GM19035 (cell line): ENCODE results near the gene PARD3.
"Not testable (repeated sequence)": the region's sequence is repeated elsewhere in the genome, so short reads cannot be mapped to it uniquely, and the experiment has no call there.

ENCODE experiments used
- ATAC-seq: cut with Tn5 transposase; IDR thresholded peaks from one replicate; pipeline ENCODE4 v1.9.1; 2021; ENCODE audit not compliant: unreplicated experiment

PARD3 gene

DNA sequence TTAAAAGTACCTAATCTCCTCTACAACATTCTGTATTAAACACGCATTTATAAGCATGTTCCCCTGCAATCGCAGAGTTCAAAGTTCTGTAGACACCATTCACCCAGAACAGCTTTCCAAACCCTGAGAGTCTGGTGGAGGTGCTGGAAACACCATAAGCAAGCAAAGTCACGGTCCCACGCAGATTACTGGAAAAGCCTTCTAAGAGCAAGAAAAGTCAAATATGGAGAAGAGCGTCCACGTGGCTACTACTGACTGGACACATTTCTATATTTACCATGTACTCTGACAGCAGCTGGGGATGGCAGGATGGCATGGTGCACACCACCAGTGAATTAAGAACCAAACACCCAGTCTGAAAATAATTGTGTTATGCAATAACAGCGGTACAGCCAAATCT, 97.7 kb downstream of the PARD3 start:
- ATAC-seq: no peak

DNA sequence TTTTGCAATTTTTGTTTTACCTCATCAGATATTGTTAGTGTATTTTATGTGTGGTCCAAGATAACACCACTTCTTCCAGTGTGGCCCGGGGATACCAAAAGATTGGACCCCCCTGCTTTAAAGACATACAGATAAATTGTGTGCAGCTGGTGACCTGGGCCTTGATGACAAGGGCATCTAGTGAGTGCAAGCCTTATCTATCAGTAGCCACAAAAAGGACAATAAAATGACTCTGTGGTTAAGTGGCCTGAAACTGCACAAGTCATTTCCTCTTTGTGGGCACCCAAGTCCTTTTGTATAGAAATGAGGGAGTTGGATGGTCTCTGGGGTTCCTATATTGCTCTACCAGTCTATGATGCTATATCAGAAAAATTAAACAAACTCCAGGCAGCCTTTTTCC, 98.1 kb downstream of the PARD3 start:
- no peak for ATAC-seq

DNA sequence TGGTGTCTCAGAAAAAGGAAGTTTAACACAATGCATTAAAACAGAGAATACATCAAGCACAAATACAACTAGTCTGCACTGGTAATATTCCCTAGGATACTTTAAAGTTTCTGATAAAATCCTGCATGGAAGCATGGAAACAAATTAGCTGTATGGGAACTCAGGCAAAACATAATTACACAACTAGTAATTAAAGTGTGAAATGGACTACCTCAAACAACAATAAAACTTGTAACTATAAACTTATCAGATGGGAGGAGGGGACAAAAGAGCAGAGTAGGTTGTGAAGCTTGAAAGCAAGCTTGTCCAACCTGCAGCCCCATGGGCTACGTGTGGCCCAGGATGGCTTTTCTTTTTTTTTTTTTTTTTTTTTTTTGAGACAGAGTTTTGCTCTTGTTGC, 98.9 kb downstream of the PARD3 start:
- no peak for ATAC-seq

DNA sequence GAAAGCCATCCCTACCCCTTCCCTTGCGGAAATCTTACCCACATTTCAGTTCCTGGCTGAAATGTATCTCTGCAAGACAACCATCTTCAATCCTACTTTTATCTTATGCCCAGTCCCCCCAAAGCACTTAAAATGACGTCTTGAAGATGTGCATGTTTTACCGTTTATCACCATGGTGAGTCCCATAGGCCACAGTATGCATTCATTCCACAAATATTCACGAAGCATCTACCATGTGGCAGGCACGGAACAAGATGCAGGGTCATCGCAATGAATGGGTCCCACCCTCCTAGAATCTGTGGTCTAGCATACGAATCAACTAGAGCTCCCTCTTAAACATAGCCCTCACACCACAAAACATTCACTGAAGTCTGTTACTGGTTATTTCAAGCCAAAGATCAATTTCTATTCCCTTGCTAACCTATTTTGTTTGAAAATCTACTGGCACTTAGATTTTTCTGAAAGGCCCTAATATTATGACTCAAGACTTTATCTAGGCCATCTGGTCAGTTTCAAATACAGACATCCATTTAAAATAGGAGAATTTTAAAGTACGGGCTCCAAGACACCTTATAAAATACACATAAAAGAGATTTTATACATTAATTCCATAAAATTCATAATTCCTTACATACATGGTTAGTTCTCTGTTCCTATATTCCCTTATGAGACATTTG, 99.4 kb downstream of the PARD3 start:
- ATAC-seq: no peak

DNA sequence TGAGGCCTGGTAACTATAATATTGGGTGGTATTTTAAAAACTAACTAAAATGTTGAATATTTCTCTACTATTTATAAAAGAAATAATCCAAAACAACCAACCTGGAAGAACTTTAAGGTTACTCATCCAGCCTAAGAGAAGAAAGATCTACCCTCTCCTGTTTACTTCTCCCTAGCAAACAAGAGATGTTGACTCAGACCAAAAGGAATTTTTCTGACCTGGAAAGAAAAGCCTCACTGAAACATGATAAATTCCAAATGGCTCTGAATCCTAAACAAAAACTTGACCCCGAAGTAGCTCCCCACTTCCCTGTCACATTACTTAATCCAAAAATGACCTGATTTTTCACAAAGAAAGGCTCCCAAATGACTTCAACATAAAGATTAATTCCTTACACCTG, 101.2 kb downstream of the PARD3 start:
- no peak for ATAC-seq

DNA sequence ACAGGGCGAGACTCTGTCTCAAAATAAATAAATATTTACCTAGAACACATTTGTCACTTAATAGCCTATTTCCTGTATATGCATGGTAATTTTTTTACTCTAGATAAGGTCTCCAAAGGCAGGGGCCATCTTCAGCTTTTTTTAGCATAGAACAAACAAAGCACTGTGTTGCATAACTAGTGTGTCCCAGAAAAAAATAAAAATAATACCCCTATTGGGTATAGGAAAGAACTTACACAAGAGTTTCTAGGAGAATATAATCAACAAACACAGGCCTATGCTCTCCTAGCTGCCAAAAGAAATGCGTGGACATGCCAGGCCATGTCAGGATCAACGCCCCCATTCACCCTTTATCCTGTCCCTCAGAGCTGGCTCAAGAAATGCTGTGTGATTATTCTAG, 103.6 kb downstream of the PARD3 start:
- no peak for ATAC-seq

DNA sequence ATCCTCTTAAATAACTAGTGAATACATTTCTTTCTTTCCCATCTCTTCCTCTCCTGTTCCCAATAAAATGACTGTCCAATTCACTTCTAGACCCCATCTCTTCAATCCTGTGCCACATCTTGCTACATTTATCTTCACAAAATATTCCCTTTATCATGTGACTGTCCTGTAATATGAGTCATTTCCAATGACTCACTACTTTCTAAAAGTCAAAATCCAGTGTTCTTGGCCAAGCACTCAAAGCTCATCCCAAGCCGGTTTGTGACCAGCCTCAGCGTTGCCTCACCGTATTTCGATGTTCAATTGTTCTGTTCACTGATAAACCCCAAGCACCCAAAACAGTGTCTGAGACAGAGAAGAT, 104.7 kb downstream of the PARD3 start:
- no peak for ATAC-seq

DNA sequence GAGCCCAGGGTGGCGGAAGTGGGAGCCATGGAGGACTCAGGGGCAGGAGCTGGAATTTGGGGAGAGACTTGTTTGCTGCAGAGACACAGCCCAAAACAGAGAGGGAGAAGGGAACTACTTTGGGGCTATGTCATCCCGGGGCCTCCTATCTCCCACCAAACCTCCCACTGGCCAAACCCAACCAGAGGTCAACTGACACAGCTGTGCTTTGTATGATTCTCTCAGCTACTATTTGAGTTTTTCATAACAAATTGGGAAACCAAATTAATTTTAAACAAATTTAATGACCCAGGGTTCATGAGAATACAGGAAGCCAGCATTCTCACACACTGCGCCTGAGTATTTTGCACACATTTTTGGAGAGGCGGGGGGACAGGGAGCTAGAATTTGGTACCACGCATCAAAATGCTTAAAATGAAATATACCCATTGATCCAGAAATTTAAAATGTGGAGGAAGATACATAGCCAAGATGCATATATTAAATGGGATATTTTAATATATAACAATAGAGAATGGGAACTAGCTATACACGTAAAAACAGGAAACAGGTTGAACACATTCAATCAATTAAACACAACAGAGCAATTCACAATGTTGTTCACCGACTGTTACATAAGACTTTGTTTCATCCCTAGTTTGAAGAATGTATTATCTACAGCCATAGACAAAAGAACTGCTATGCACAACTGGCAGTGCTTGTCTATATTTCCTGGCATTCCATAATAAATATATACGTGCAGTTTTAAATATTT, 105.3 kb downstream of the PARD3 start:
- no peak for ATAC-seq

DNA sequence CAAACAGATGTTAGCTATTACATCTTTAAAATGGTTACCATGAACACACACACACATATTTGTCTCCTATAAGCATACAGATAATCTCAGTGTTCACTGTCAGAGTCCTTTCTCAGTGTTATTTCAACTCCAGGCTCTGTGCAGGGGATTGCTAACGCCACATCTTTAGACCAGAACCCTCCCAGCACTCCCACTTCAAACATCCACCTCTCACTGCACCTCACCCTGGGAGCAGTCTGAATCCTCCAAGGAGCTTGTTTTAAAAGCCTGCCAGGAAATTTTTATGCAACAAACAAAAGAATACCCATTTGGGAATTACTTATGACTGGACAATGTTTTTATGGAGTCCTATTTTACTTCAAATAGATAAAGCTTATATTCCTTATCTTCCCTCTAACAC, 107.4 kb downstream of the PARD3 start:
- ATAC-seq: no peak

DNA sequence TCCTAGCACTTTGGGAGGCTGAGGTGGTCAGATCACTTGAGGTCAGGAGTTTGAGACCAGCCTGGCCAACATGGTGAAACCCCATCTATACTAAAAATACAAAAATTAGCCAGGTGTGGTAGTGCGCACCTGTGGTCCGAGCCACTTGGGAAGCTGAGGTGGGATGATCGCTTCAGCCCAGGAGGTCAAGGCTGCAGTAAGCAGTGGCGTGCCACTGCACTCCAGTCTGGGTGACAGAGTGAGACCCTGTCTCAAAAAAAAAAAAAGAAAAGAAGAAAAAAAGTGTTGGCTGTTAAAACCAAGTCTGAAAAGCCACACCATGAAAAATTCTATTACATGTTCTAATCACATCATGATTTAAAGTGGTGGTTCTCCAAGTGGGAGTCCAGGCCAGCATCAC, 108.1 kb downstream of the PARD3 start:
- not testable (repeated sequence) for ATAC-seq

DNA sequence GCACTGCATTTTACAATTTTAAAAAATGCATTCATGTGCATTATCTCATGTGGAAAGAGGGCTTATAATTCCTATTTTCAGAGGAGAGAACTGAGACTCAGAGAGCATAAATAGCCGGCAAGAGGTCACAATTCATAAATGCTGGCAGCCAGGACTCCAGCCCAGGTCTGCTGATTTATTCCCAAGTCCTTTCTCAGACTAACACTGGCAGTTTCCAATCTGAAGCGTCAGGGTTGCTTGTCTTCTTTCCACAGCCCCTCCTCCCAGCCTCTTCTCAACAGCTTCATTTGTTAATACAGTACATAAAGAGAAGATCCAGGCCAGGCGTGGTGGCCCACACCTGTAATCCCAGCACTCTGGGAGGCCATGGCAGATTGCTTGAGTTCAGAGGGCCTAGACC, 108.9 kb downstream of the PARD3 start:
- ATAC-seq: no peak

DNA sequence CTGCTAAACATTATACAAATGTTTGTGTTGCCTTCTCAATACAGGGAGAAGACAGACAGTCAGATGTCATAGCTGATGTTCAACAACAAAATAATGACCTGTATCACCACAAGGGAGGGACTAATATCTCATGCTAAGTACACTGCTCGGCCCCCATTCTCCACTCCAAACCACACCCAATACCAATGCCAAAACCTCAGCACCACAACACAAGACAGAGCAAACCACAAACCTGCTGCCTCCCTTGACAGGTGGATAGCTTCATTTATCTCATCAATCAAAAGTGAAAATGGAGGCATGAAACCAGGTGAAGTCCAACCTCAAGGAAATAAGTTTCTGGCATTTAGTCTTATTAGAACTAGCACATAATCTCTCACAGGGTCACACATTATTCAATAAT, 109.5 kb downstream of the PARD3 start:
- no peak for ATAC-seq

DNA sequence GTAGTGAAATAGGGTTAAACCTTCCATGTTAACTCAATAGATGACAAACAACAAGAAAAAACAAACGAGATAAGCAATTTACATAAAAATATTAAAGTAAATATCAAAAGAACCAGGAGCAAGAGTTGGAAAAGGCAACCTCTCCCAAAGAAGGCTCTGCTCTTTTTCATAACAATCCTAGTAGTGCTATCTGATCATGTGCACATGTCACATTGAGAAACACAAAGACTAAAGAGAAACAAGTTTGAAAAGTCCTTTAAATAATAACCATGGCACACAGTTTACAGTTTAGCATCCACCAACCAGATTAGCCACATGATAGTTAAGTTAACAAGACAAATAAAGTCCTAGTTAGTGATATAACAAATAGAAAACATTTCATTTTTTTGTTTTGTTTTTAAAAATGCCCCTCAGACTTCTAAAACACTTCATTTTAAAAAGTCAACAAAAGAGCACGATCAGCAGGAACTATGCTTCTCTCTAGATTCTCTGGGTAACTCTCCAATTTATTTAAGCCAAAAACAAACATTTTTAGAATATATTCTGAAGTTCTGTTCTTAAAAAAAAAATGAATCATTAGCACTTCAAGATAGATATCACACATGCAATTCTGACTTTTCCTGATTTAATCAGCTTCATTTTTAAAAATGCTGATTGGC, 110.4 kb downstream of the PARD3 start:
- no peak for ATAC-seq

DNA sequence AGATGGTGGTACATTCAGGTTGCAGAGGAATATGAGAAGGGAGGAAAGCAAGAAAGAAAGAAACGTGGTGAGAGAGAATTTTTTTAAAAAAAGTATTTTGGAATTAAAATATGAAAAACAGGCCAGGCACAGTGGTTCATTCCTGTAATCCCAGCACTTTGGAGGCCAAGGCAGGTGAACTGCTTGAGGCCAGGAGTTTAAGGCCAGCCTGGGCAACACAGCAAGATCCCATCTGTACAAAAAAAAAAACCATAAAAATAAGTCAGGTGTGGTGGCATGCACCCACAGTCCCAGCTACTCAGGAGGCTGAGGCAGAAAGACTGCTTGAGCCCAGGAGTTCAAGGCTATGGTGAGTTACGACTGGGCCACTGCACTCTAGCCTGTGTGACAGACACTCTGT, 112.1 kb downstream of the PARD3 start:
- ATAC-seq: no peak

DNA sequence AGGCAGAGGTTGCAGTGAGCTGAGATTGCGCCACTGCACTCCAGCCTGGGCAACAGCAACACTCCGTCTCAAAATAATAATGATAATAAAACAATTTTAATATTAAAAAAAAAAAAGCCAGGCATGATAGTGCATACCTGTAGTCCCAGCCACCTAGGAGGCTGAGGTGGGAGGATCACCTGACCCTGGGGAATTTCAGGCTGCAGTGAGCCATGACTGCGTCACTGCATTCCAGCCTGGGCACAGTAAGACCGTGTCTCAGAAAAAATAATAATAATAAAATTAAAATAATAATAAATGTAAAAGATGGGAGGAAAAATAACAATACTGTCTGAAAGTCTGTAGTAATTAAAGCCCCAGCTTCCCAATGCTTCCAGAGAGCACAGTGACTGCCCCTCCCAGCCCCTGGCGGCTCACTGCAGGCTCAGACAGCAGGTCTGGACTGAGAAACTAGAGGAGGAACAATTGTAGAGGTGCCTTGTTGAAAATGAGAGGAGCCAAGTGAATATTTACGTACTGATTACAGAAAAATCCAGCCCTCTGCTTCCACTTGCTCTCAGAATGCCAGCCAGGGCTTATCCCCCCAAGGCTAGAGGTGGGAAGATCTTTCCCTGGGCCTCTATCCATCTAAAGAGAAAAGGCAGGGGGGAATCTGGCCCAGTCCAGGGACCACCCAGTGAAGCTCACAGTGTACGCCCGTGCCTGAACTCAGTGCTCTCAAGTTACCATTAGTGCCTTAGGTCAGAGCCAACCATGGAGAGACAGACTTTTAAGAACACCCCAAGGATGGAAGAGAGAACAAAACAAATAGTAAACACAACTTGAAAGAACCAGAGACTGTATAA, 112.8 kb downstream of the PARD3 start:
- no peak for ATAC-seq

DNA sequence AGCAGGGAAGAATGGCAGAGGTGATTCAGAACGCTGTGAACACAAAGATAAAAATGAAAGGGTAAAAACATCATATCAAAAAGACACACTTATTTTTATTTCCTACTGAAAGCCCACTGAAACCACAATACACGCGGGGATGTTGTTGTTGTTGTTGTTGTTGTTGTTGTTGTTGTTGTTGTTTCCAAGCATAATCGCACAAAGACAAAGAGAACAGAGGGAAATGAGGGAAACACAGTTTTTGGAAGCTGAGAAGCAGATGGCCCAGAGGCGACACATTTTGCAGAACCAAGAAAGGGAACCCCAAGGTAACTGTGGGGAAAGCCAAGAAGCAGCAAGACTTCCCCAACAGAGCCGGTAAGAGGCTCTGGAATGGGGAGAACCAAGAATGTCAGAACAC, 113.9 kb downstream of the PARD3 start:
- ATAC-seq: no peak

DNA sequence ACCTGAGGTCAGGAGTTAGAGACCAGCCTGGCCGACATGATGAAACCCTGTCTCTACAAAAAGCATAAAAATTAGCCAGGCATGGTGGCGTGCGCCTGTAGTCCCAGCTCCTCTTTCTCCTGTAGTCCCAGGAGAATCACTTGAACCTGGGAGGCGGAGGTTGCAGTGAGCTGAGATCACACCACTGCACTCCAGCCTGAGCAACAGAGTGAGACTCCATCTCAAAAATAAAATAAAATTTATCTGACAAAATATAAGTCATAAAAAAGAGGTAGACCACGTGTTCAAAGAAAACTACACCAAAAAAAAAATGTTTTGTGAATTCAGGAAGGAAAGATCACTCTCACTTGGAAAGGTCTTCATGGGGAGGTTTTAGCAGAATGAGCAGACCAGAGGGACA, 114.3 kb downstream of the PARD3 start:
- not testable (repeated sequence) for ATAC-seq

DNA sequence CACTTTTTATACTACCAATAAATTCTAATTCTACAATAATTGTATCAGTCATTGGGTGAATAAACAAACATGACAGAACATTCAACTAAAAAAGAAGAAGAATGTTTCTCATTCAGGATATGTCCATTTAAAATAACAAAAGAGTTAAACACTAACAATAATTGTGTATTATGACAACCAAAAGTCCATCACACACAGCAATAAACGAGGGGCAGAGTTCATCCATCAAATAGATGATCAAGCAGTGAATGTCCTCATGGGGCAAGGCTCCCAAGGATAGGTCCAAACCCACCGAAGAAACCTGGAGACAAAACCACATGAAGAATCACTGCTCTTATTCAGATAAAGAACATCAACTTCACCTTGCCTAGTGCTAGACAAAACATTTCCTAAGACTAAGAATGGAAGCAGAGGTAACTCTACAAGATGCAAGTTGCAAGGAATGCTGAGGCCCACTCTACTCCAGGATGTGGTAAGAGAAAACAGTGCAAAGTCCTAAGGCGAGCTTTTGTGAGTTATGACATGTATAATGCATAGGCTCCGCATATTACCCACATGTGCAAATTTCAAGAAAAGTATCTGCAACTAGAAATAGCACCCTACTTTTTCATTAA, 115.1 kb downstream of the PARD3 start:
- ATAC-seq: no peak

DNA sequence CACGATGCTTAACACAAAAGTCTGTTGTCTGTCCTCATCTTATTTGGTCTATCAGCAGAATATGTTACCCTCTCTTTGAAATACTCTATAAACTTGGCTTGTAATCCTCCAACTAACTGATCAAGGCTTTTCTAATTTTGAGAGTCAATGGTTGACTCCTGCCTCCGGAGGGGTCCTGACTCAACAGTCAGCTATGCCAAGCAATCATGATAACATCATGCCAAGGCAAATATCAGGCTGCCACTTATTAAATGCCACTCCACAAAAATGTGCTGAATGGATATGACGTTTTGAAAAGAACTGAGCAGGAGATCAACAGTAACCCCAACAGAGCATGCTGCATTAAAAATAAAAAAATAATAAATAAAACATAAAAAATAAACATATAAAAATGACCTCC, 116.1 kb downstream of the PARD3 start:
- no peak for ATAC-seq

DNA sequence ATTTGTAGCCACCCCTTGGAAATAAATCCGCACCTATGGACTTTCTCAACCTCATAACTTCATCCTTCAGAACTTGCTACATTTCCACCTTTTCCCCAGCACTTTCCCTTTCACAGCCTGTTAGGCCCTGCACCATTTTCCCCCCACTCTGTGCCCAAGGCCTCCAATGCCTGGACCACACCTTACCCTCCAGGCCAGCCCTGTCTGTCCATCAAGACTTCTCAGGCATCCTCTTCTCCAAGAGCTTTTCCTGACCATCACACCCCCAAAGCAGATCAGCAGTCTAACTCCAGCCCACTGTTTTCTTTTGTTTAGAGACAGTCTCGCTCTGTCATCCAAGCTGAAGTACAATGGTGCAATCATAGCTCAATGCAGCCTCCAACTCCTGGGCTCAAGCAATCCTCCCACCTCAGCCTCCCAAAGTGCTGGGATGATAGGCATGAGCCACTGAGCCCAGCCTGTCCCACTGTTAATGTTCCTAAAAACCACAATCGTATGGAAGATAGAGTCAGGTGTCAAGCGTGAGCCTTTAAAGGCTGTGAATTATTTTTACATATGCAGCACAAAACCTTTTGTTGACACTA, 116.8 kb downstream of the PARD3 start:
- ATAC-seq: no peak
